NCI-H1105 (cell line): ENCODE results near the gene THRA.
"Not testable (repeated sequence)": the region's sequence is repeated elsewhere in the genome, so short reads cannot be mapped to it uniquely, and the experiment has no call there.

ENCODE experiments used
- DNase-seq: peaks from one replicate; lab custom pipeline; 2025; lab: John Stamatoyannopoulos, UW

The THRA gene

DNA sequence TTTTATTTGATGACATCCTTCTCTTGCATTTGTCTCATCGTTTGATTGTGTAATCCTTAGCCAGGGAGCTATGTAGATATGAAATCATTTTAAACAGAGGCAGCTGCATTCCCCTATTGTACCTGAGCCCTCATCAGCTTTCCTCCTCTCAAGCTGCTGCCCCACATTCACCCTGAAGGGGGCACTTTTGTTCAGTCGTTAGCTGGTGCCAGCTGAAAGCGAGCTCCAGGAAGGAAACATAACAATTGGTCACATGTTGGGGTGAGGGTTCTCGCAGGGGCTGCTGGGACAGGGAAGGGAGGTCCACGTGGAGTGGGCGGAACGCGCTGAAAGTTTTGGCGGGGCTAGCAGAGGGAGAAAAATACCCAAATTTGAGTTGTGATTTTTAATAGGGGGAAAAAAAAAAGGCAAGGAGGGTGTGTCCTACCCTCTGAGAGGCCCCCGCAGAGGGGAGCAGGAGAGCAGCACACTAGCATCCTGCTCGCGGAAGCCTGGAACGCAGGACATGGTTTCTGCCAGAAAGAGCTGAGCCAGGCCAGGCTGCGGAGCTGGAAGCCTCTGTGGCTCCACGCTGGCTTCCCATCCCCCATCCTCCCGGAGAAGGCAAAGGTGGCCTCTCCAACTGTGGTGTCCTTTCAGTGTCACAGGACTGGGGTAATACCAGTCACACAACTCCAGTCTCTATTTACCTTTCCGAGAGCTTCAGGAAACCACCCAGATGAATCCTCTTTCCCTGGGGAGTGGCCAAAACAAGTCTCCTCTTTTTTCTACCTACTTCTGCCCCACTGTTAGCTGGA, 50.5 kb downstream of the THRA start:
- DNase-seq, result peak; percentile 91

DNA sequence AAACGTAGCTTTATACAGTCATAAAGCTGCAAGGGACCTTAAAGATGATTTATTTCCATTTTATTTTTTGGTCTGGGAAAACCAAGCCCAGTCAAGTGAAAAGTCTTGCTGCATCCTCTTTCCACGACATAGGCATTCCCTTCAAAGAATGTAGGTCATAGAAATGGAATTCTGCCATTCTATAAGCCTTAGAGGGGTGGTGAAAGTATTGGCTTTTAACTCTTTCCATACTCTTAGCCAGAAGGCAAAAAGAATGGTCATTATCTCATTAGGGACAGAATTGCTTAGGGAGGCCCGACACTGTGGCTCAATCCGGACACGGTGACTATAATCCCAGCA, 51.1 kb downstream of the THRA start:
- DNase-seq, result no peak

DNA sequence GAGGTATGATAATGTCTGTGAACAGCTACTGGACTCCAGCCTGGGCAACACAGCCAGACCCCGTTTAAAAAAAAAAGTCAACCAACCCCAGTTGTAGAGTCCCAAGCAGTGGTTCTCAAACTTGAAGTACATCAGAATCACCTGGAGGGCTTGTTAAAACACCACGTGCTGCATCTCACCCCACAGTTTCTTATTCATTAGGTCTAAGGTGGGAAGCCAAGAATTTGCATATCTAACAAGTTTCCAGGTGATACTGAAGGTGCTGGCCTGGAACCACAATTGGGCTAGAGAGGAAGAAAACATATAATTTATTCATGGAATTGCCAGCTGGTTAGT, 52.3 kb downstream of the THRA start:
- DNase-seq, result no peak

DNA sequence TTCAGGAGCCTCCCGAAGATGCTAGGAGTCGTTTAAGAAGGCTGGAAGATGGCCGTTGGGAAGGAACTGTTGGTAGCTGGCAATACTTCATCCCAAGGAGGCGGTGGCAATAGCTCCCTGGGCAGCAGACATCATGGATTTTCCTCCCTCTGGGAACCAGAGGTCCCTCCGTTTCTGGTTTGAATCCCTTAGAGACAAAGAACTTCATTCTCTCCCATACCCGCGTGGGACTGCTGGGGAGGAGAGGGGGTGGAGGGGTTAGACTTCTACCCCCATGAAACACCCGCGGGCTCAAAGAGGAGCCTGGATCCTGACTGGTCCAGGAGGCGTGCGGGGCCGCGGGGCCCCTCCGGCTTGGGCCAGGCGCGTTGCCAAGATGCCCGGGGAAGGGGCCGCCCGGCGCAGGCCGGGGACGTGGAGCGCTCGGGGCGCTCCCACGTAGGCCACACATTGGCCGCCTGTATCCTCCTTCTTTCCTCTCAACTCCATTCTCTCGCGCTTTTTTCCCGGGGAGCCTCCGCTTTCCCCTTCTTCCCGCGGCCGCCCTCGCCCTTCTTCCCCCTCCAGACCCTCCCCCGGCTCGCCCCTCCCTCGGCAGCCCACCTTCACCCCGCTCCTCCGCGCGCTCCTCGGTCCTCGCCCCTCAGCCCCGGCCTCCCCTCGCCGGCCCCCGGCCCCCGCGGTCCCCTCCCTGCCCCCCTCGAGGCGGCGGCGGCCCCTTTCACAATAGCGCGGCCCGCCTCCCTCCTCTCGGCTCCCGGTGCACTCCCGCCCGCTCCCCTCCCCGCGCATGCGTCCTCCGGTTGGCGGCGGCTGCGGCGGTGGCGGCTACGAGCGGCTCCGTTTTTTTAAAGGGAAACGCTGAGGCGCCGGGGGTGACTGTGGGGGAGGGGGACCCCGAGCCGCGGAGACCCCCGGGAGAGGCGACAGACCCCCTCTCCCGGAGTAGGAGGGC, 58.7 kb downstream of the THRA start, which contains the start of gene MSL1:
TSS of gene MSL1 (plus strand) at position 791 of the 955 bp plus-strand sequence. CDS start 642 bp downstream, outside the sequence.
- peak; percentile 47 for DNase-seq

DNA sequence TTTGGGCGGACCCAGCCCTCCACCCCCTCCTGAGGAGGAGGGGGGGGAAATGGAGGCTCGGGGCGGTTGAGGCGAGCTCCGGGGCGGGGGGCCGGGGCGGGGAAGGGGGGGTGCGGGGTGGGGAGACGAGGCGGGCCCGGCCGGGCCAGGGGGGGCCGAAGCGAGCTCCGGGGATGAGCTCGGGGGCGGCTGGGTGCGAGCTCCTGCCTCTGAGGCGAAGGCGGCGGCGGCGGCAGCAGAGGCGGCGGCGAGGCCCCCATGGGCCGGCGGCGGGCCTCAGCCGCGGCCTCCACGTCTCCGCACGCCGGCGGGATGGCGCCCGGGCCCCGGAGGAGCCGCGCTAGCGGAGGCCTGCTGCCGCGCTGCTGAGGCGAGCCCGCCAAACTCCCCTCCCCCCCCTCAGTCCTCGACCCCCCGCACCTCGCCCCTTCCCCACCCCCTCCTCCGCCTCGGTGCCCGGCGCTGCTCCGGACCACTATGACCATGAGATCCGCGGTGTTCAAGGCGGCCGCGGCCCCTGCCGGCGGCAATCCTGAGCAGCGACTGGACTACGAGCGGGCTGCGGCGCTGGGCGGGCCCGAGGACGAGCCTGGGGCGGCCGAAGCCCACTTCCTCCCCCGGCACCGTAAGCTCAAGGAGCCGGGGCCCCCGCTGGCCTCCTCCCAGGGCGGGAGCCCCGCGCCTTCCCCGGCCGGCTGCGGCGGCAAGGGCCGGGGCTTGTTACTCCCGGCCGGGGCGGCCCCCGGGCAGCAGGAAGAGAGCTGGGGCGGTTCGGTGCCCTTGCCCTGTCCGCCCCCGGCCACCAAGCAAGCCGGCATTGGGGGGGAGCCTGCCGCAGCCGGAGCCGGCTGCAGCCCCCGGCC, 59.6 kb downstream of the THRA start:
- no peak for DNase-seq

DNA sequence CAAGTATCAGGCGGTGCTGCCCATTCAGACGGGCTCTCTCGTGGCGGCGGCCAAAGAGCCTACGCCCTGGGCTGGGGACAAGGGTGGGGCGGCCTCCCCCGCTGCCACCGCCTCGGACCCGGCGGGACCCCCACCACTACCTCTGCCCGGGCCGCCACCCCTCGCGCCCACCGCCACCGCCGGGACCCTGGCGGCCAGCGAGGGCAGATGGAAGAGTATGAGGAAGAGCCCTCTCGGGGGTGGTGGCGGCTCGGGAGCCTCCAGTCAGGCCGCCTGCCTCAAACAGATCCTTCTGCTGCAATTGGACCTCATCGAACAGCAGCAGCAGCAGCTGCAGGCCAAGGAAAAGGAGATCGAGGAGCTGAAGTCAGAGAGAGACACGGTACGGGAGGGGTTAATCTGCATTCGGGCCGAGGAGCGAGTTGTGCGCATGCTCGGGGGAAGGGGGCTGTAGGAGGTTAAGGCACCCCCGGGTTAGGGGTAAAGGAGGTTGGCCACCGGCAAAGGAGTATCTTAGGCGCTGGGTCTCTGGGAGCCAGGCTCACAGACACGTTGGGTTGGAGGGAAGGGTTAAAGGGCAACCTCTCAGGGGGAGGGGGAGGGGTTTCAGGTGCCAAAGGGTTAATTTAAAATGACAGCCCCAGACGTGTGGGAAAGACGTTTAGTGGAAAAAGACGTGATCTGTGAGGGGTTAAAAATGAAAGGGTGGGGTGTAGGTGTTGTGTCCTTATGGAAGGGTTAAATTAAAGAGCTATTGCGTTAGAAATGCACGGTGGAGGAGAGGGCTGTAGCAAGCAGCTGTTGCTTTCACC, 60.4 kb downstream of the THRA start:
- peak; percentile 55 for DNase-seq

DNA sequence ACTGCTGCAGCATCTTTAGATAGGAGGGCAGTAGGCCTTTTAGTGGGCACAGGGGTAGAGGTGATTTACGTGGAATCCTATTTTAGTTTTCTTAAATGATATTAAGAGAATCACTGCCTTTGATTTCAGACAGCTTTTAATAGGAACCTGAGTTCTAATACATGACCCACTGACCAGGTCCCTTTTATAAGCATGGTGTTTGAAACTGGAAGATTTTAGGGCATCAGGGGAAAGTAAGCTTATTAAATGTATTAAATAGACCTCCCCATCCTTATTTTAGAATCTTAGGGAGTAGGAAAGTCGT, 61.0 kb downstream of the THRA start:
- DNase-seq, result no peak

DNA sequence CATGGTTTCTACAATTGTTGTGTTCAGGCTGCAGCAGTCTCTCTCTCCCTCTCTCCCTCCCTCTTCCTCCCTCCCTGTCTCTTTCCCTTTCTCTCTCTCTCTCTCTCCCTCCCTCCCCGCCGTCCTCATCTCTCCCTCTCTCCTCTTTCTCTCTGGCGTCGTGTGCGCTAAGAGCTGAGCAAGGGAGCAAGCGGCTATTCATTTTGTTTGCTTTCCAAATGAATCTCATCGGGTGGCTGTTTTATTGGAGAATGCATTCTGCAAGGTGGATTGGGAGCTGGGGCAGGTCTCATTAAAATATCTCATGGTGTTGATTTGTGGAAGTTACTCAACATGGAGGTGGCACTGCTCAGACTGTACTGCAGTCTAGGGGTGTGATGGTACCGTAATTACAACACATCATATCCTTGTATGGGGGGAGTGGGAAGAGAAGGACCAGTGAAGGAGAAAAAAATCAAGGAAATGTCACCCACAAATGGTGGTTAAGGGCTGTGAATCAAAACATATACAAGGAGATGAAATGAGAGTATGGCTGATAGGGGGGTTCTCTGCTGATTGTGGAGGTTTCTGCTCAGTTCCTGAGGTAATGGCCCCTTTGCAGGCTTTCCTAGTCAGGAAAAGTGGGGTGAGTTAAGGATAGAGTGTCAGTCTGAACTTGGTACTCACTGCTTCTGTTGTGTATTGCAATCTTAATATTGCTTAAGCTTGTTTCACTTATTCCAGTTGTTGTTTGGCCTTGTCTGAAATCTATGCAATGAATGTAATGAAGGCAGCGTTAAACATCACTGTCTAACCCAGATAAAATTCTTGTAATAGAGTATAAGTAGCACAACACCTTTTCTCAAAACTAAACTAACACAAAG, 61.7 kb downstream of the THRA start:
- DNase-seq, result peak; percentile 3

DNA sequence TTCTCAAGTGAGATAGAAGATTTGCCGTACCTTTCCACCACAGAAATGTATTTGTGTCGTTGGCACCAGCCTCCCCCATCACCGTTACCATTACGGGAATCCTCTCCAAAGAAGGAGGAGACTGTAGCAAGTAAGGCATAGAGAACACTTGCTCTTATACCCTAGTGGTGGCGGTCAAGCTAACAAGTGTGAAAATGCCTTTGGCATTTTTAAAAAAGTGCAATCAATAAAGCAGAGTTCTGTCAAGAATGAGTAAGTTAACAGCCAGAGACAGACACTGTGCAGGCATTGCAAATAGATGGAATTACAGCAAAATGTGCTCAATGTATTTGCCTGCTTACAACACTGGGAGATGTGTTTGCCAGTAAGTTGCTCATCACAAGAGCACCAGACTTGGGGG, 66.7 kb downstream of the THRA start:
- DNase-seq, result no peak

DNA sequence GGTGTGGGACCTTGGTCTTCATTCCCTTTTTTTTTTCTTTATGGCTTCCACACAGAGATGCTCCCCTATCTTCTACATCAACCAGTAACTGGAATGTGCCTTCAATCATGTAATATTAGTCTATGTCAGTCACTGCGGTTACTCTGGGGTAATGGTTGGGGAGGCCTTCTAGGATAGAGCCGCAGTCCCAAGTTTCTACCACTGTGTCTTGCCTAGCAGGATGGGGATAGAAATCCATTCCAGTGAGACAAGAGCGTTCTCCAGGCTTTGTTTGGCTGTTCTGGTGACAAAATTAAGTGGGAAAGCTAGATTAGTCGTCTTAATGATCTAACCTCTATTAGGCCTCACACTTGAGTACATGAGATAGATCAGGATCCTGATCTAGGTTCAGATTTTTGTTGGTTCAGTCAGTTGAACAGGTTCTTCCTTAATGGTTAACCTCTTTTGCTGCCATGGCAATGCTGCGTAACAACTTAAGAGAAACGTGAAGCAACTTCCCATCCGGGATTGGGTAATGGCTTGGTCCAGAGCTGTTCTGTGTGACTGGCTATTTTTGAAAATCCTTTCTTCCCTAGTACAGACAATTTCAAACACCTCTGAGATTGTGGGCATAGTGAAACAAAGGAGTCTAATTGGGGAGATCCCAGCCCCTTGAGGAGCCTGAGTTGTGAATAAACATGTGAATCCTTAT, 67.7 kb downstream of the THRA start:
- DNase-seq, result no peak

DNA sequence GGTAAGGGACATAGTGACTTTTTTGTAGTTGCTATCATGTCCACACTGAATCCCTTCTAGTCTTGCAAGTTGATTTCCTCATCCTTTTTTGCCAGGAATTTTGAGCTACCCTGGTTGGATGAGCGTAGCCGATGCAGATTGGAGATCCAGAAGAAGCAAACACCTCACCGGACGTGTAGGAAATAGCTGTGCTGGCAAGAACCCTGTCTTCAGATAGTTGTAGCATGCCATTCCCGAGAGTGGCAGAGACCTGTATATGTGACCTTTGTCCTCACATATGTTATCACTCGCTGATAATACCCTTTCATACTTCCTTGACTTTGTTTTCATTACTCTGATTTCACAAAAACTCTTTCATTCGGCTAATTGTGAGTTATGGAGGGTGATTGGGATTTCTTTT, 71.4 kb downstream of the THRA start:
- no peak for DNase-seq

DNA sequence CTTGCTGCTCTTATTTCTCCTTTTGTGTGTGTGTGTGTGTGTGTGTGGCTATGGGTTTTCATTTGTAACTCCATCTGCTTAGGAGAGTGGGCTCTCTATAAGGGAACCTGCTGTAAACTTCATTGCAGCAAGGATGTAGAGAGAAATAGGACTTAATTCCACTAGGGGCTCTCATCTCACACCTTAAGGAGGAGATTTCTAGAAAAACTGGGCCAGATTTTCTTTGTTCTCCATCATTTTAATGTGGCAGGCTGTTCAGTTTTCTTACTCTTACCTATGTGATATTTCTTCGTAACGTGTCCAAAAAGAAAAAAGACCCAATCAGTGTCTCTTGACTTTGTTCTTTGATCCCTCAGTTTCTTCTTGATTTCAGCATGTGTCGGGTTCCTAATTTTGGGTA, 73.1 kb downstream of the THRA start:
- no peak for DNase-seq

DNA sequence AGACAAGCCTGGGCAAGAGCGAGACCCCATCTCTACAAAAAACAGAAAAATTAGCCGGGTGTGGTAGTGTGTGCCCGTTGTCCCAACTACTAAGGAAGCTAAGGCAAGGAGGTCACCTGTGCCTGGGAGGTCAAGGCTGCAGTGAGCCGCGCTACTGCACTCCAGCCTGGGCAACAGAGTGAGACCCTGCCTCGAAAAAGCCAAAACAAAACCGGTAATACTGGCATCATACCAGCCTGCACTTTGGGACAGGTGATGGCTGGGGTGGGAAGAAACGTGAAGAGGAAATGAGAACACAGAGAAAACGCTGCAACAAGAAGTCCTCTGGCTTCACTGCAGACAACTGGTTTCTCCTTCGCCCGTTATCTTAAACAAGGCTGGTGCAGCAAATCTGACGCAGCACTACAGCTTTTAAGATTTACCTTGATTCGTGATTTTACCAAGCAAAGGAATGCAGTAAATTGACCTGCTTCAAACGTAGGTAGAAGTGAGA, 76.8 kb downstream of the THRA start:
- no peak for DNase-seq

DNA sequence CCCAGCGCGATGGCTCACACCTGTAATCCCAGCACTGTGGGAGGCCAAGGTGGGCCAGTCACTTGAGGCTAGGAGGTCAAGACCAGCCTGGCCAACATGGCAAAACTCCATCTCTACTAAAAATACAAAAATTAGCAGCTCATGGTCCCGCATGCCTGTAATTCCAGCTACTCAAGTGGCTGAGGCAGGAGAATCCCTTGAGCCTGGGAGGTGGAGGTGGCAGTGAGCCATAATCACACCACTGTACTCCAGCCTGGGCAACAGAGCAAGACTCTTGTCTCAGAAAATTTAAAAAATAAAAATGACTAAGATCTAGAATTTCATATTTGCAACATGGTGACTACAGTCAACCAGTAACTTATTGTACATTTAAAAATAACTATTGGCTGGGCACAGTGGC, 80.4 kb downstream of the THRA start:
- not testable (repeated sequence) for DNase-seq
